Measurements from ENCODE around the gene TYW3. TPM values are rescaled to one million over a fixed set of nuclear protein-coding genes. Genes with fewer than 3 reads are reported as not detected.
A peak's percentile ranks its signal among the peaks of the same experiment; 100 is the strongest.

TYW3 gene
- total and polyA plus RNA-seq, 2 of the 13 experiments (the other 11 are each of a cell fraction or from before 2014, with no cell fraction given), result 17.6 to 45.8 TPM

GRCh38 chr1:74777525-74777924, 44.6 kb downstream of the TYW3 start (continued):
- TF ChIP-seq USF2 (IDR thresholded peaks at IDR 0.05; ENCODE audit: low read depth, low read length) (no peak), USF2 (CRISPR knock-in tag; IDR thresholded peaks at IDR 0.05; ENCODE audit: borderline replicate concordance) (no peak), THRA (CRISPR knock-in tag; IDR thresholded peaks at IDR 0.05; ENCODE audit: borderline replicate concordance) (no peak), ZNF770 (CRISPR knock-in tag; IDR thresholded peaks at IDR 0.05) (no peak), ZNF878 (CRISPR knock-in tag; IDR thresholded peaks at IDR 0.05) (no peak)

- ChIA-PET POLR2A (no interaction called here), CTCF (ENCODE audit: low intra/inter-chr PET ratio, low total read pairs) (no interaction called here)
- no peak overlapping the region for H3K27ac ChIP-seq (ENCODE audit: extremely low read length, insufficient read depth, low read length)
- ATAC-seq (no peak), FAIRE-seq (no peak), DNase-seq (ENCODE audit: low spot score) (no peak)
- TF ChIP-seq MEF2D (CRISPR knock-in tag; IDR thresholded peaks at IDR 0.05) (no peak), MAFK (conservative IDR thresholded peaks at IDR 0.05 in 1 of 2, IDR thresholded peaks at IDR 0.05 in 1 of 2; ENCODE audit: low read length in 2 of 2) (peak; percentile 75 to 82), CENPT (CRISPR knock-in tag; IDR thresholded peaks at IDR 0.05; ENCODE audit: low read depth) (no peak), PCBP2 (optimal IDR thresholded peaks at IDR 0.05; ENCODE audit: low read depth, low read length, poor library complexity, severe bottlenecking) (no peak), ZFX (CRISPR knock-in tag; IDR thresholded peaks at IDR 0.05; ENCODE audit: low read depth) (no peak), BRD4 (CRISPR knock-in tag; IDR thresholded peaks at IDR 0.05) (no peak), ZNF740 (CRISPR knock-in tag; IDR thresholded peaks at IDR 0.05) (no peak), NFE2L2 (IDR thresholded peaks at IDR 0.05; ENCODE audit: low read length) (peak; percentile 72), KMT2A (CRISPR knock-in tag; IDR thresholded peaks at IDR 0.05) (no peak), FOXK1 (CRISPR knock-in tag; IDR thresholded peaks at IDR 0.05; ENCODE audit: borderline replicate concordance, low read depth) (no peak), MAFF (IDR thresholded peaks at IDR 0.05; ENCODE audit: low read depth, low read length) (peak; percentile 80), ZEB1 (IDR thresholded peaks at IDR 0.05; ENCODE audit: insufficient replicate concordance, low read depth) (no peak), NR3C1 (CRISPR knock-in tag; IDR thresholded peaks at IDR 0.05) (no peak), TOE1 (CRISPR knock-in tag; IDR thresholded peaks at IDR 0.05) (no peak)
- no peaks in the 10 kb centered on the region for H3K36me3 ChIP-seq (replicated peaks in 1 of 2; ENCODE audit: control insufficient read depth in 1 of 2, insufficient read depth in 2 of 2, low read length in 2 of 2)
- no peaks in the 10 kb centered on the region for H3K27me3 ChIP-seq (ENCODE audit: control insufficient read depth in 1 of 2, insufficient read depth in 2 of 2, low read length in 2 of 2)
- in situ Hi-C loops (cut with HindIII; ENCODE audit: extremely low pct_ligation_motif_present, low pct_unique_long_range_greater_than_20kb) (no loop called here), intact Hi-C loops (cut with micrococcal nuclease; ENCODE audit: unreplicated experiment) (no loop called here)
- peaks cover 8% of the 10 kb centered on the region; the same call in 1 of the 2 replicates for H3K4me1 ChIP-seq (ENCODE audit: insufficient read depth, low read length)
- H3K79me2 ChIP-seq (ENCODE audit: insufficient read depth, low read length), result no peaks in the 10 kb centered on the region
- H2AFZ ChIP-seq (ENCODE audit: low read length), result no peak overlapping the region
- H3K4me2 ChIP-seq (ENCODE audit: low read depth, low read length), result no peak overlapping the region
- no TSS peak for BruUV-seq (replicated peaks)
- no peaks in the 10 kb centered on the region for H3K9me3 ChIP-seq (ENCODE audit: low read length)
- no peak overlapping the region for H3K4me3 ChIP-seq (replicated peaks in 1 of 3; ENCODE audit: insufficient read depth in 1 of 3, low read depth in 2 of 3, low read length in 3 of 3)
- H3K9ac ChIP-seq (ENCODE audit: insufficient read depth, low read depth, low read length), result no peak overlapping the region
- H4K20me1 ChIP-seq (ENCODE audit: insufficient read depth, low read length), result no peaks in the 10 kb centered on the region
Measured at GRCh38 chr1:74779750-74780149, 46.8 kb downstream of the TYW3 start.

Data from HepG2 (cell line).